Left ventricle myocardium inferior (tissue), 1 donor: ENCODE results near the gene USPL1. TPM values are rescaled to one million over a fixed set of nuclear protein-coding genes. Genes with fewer than 3 reads are reported as not detected.

Experiments used
- DNase-seq: peaks from one replicate; pipeline ENCODE4 v3.0.0-alpha.2; 2020
- H3K27ac ChIP-seq: fragments of 200-600 bp; replicated peaks from 2 replicates; pipeline ENCODE4 v1.8.0; 2021
- H3K27me3 ChIP-seq: fragments of 200-600 bp; 2 replicates; pipeline ENCODE4 v1.8.0; 2021; ENCODE audit warnings: low read depth
- H3K36me3 ChIP-seq: fragments of 200-600 bp; 2 replicates; pipeline ENCODE4 v1.8.0; 2021
- H3K4me1 ChIP-seq: fragments of 200-600 bp; 2 replicates; pipeline ENCODE4 v1.8.0; 2021
- H3K4me3 ChIP-seq: fragments of 200-600 bp; 2 replicates; pipeline ENCODE4 v1.8.0; 2021; ENCODE audit warnings: mild to moderate bottlenecking, moderate library complexity
- H3K9me3 ChIP-seq: fragments of 200-600 bp; replicated peaks from 2 replicates; pipeline ENCODE4 v1.8.0; 2021
- intact Hi-C: fragments of 100-400 bp; cut with micrococcal nuclease; formaldehyde crosslinking; loops from one replicate; pipeline ENCODE4 v1.11.0; 2022
- total RNA-seq: library from RNA; stranded (reverse); fragmentation: NEBNext Ultra II Directional; extraction: Animal tissue kit (Norgen Biotek cat#: 25700); gene quantifications from one replicate; pipeline ENCODE4 v1.2.1, GENCODE V29; 2021
- TF ChIP-seq, protein P1 (sequence below): fragments of 200-600 bp; IDR thresholded peaks from 2 replicates; pipeline ENCODE4 v1.8.0; 2021; ENCODE audit warnings: antibody characterized with exemption, mild to moderate bottlenecking, borderline replicate concordance
- donor health status: DM: no; HTN: yes; CAD: no; lungs with severe emphysema.

USPL1 gene
- total RNA-seq, 1 donor from 2014 or later, result 9.1 TPM

DNA sequence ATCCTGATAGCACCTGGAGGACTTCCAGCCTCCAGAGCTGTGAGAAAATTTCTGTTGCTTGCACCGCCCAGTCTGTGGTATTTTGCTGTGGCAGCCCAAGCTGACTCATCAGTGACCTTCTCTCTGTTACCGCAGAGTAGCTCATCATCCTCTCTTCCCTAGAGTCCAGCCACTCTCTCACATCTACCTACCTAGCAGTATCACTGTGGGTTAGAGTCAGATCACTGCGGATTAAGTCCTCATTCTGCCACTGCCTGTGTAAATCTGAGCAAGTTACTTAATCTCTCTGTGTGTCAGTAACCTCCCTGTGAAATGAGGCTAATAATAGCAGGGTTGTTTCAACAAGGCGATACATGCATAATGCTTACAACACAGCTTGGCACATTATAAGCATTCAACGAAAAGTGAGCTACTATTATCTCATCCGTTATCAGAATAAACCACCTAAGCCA is 40.3 kb upstream of the USPL1 start:
- H3K27me3 ChIP-seq, result no peaks in the 10 kb centered on the region
- intact Hi-C loops, result no loop called here
- no peak for DNase-seq

GRCh38 chr13:30580852-30581502 is 36.7 kb upstream of the USPL1 start:
- no peaks in the 10 kb centered on the region for H3K27me3 ChIP-seq
- H3K4me3 ChIP-seq, result no peak overlapping the region
- TF ChIP-seq, protein P1, sequence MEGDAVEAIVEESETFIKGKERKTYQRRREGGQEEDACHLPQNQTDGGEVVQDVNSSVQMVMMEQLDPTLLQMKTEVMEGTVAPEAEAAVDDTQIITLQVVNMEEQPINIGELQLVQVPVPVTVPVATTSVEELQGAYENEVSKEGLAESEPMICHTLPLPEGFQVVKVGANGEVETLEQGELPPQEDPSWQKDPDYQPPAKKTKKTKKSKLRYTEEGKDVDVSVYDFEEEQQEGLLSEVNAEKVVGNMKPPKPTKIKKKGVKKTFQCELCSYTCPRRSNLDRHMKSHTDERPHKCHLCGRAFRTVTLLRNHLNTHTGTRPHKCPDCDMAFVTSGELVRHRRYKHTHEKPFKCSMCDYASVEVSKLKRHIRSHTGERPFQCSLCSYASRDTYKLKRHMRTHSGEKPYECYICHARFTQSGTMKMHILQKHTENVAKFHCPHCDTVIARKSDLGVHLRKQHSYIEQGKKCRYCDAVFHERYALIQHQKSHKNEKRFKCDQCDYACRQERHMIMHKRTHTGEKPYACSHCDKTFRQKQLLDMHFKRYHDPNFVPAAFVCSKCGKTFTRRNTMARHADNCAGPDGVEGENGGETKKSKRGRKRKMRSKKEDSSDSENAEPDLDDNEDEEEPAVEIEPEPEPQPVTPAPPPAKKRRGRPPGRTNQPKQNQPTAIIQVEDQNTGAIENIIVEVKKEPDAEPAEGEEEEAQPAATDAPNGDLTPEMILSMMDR, result no peak
- H3K36me3 ChIP-seq, result no peaks in the 10 kb centered on the region
- no peaks in the 10 kb centered on the region for H3K9me3 ChIP-seq
- H3K4me1 ChIP-seq, result peaks cover 22% of the 10 kb centered on the region
- no peak overlapping the region for H3K27ac ChIP-seq
- DNase-seq, result no peak
- intact Hi-C loops, result no loop called here

More for the DNA sequence above, 40.3 kb upstream of the USPL1 start:
- H3K36me3 ChIP-seq, result no peaks in the 10 kb centered on the region
- peaks cover 31% of the 10 kb centered on the region for H3K4me1 ChIP-seq
- H3K4me3 ChIP-seq, result no peak overlapping the region
- H3K9me3 ChIP-seq, result no peaks in the 10 kb centered on the region
- TF ChIP-seq, protein P1, result no peak
- no peak overlapping the region for H3K27ac ChIP-seq

DNA sequence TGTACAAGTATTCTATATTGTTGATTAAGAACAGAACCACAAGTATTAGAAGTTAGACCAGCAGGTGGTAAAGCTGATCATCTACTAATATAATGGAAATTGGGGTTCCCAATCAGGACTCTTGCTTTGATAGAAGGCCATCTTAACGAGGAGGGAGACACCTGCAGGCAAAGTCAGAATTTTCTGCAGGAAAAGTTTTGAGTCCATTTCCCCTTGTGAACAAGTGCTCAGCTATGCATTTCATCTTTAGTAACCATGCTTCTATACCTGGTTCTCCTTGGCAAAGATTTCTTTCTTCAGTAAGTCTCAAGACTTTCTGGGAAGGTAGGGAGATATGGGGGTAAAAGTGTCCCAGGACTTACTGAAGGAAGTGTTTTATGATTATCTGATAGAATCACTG is 36.1 kb upstream of the USPL1 start:
- Histone ChIP-seq H3K4me1 (peaks cover 16% of the 10 kb centered on the region), H3K4me3 (no peak overlapping the region), H3K9me3 (no peaks in the 10 kb centered on the region), H3K27me3 (no peaks in the 10 kb centered on the region), H3K27ac (no peak overlapping the region), H3K36me3 (no peaks in the 10 kb centered on the region)
- intact Hi-C loops, result no loop called here
- DNase-seq, result no peak
- TF ChIP-seq, protein P1, result no peak

DNA sequence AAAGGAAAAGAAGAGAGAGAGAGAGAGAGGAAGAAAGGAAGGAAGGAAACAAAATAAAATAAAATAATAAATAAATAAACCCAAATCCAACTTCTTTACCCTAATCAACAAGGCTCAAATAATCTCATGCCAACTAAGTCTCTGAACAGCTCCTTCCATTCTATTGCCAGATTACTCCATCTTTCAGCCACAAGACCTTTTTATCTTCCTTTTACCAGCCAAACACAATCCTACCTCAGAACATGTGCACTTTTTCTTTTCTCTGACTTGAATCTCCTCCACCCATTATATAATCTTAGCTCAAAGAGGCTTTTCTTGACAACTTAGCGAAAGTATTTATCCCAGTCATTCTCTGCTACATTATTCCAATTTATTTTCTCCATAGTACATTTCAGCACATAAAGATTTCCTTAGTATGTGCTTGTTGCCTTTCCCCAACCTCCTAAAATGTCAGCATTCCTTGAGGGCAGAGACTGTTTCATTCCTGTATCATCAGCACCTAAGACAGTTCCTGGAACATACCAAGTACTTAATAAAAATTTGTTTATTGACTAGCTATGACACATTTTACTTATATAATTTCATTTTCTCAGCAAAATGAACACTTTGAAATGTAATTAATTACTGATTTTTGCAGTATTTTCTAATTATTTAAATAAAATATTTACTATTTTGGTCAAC is 33.5 kb upstream of the USPL1 start:
- Histone ChIP-seq H3K27me3 (no peaks in the 10 kb centered on the region), H3K9me3 (no peaks in the 10 kb centered on the region), H3K36me3 (no peaks in the 10 kb centered on the region), H3K4me1 (peaks cover 12% of the 10 kb centered on the region), H3K4me3 (no peak overlapping the region), H3K27ac (no peak overlapping the region)
- TF ChIP-seq, protein P1, result no peak
- no peak for DNase-seq
- intact Hi-C loops, result no loop called here

- intact Hi-C loops, result no loop called here
- TF ChIP-seq, protein P1, result no peak
- no peak overlapping the region for H3K27ac ChIP-seq
- H3K27me3 ChIP-seq, result no peaks in the 10 kb centered on the region
- H3K4me1 ChIP-seq, result peaks cover 9% of the 10 kb centered on the region
- H3K9me3 ChIP-seq, result no peaks in the 10 kb centered on the region
- DNase-seq, result no peak
- H3K4me3 ChIP-seq, result no peak overlapping the region
- H3K36me3 ChIP-seq, result no peaks in the 10 kb centered on the region
Measured at GRCh38 chr13:30585748-30586262, 31.9 kb upstream of the USPL1 start.
